HG03565 (cell line): Measurements from ENCODE around the gene HSPBP1.

Source experiments
- ATAC-seq: cut with Tn5 transposase; IDR thresholded peaks from one replicate; pipeline ENCODE4 v1.9.1; 2021; ENCODE audit warnings: mild to moderate bottlenecking, moderate library complexity; ENCODE audit not compliant: unreplicated experiment

The HSPBP1 gene

GRCh38 chr19:55305491-55305890, 25.6 kb upstream of the HSPBP1 start:
- ATAC-seq, result no peak

GRCh38 chr19:55304980-55305379, 25.1 kb upstream of the HSPBP1 start:
- ATAC-seq, result no peak

DNA sequence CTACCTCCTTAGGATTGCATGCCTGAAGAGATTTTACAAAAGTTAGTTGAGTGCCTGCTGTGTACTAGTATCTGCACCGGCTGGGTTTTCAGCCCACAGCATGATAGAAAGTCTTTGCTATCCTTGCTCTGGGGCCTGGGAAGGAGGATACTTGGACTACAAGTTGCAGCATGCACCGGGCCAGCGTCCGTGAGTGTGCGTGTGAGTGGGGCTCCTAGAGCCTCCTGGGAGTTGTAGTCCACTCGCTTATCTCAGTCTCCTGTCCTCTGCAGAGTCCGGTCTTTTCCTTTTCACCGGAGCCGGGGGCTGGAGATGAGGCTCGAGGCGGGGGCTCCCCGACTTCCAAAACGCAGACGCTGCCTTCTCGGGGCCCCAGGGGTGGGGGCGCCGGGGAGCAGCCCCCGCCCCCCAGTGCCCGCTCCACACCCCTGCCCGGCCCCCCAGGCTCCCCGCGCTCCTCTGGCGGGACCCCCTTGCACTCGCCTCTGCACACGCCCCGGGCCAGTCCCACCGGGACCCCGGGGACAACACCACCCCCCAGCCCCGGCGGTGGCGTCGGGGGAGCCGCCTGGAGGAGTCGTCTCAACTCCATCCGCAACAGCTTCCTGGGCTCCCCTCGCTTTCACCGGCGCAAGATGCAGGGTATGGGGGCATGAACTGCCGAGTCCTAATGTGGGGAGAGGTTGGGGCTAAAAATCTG, 24.5 kb upstream of the HSPBP1 start:
- ATAC-seq, result no peak

DNA sequence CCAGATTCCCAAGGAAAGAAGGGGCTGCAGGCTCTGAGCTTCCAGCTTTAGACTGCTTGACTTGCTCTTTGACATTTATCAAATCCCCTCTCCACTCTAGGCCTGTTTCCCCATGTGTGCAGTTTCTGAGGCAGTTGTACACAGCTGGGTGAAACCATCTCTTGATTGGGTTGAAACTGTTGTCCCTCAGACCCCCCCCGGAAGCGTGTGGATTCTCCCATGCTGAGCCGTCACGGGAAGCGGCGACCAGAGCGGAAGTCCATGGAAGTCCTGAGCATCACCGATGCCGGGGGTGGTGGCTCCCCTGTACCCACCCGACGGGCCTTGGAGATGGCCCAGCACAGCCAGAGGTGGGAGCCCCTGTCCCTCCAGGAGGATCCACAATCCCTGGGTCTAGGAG, 23.6 kb upstream of the HSPBP1 start:
- ATAC-seq, result no peak

- no peak for ATAC-seq
These were observed 22.4 kb upstream of the HSPBP1 start for GRCh38 chr19:55302318-55302703.

DNA sequence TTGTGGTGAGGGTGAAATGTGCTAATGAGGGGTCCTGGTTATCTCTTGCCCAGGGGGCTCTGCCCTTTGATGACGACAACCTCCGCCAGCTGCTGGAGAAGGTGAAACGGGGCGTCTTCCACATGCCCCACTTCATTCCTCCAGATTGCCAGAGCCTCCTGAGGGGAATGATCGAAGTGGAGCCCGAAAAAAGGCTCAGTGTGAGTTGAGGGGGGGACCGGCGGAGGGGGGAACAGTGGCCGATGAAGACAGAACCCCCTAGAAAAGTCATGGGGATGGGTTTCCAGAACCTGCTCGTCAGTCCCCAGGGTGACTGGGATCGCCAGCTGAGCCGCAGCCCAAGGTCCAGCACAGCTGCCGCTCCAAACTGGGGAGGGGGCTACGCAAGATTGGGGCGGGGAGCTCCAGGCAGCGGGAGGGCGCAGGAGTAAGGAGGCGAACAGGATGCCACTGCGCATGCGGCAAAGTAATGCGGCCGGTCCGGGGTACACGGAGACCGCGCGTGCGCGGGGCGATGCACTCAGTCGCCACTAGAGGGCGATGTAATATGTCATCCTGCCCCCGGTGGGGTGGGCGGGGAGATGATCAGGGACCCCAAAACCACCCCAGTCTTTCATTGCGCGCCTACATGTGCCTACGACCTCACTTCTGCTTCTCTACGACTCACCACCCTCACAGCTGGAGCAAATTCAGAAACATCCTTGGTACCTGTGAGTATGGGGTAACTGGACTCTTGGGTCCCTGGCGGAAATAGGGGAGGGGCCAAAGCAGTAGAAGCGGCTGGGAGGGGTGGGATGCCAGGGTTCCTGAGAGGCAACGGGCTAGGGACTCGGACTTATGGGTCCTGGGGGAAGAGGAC, 21.8 kb upstream of the HSPBP1 start:
- peak; percentile 65 for ATAC-seq

GRCh38 chr19:55300886-55301458, 21.1 kb upstream of the HSPBP1 start:
- no peak for ATAC-seq

- ATAC-seq, result no peak
These were observed 20.1 kb upstream of the HSPBP1 start for GRCh38 chr19:55299991-55300390.

DNA sequence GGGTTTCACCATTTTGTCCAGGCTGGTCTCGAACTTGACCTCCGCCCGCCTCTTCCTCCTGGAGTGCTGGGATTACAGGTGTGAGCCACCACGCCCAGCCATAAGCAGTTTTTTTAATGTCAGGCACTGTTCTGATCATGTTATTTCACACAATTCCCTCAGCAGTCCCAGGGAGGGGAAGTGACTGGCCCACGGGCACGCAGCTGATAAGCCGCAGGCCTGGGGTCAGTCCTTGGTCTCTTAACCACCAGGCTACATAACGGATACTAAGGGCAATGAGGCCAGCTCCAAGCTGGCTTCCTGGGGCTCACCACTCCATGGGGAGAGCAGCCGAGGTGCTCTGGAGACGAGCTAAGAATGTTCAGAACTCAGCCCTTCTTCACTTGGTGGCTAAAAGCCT, 17.4 kb upstream of the HSPBP1 start:
- no peak for ATAC-seq

DNA sequence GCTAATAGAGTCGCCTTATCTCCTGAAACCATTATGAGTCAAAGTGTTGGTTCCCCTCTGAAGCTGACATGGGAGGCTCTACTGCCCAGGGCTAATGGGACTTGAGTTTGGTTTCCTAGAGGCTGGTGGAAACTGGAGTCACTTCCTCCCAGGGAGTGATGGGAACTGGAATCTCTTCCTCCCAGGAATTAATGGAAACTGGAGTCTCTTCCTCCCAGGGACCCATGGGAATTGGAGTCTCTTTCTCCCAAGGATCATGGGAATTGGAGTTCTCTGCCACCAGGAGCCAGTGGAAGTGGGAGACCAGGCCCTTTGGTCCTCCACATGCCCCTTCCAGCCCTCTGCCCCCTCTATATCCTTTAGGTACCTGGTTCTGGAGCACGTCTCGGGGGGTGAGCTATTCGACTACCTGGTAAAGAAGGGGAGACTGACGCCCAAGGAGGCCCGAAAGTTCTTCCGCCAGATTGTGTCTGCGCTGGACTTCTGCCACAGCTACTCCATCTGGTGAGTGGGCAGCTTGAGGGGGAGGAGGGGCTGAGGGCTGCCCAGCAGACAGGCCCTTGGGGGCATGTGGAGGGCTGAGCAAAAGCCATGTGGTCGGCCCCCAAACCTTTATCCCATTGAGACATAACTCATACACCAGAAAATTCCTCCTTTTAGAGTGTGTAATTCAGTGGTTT, 9.3 kb upstream of the HSPBP1 start:
- no peak for ATAC-seq

- ATAC-seq, result no peak
These were observed 7.6 kb upstream of the HSPBP1 start for GRCh38 chr19:55287361-55288079.

GRCh38 chr19:55285229-55285890, 5.5 kb upstream of the HSPBP1 start:
- no peak for ATAC-seq

DNA sequence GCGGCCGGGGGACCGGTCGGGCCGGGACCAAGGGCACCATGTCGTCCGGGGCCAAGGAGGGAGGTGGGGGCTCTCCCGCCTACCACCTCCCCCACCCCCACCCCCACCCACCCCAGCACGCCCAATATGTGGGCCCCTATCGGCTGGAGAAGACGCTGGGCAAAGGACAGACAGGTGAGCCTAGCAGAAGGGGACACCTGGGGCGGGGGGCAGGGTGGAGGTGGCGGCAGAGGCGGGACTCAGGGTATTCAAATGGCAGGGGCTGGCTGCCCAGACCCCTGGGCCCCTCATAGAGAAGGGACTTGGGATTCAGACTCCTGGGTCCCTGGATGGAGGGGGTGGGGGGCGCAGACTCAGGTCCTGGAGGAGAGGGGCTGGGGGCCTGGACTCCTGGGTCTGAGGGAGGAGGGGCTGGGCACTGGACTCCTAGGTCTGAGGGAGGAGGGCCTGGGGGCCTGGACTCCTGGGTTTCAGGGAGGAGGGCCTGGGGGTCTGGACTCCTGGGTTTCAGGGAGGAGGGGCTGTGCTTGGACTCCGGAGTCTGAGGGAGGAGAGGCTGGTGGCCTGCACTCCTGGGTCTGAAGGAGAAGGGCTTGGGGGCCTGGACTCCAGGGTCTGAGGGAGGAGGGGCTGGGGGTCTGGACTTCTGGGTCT, 4.6 kb upstream of the HSPBP1 start:
- ATAC-seq, result no peak

GRCh38 chr19:55283548-55284377, 3.9 kb upstream of the HSPBP1 start, which contains the start of gene BRSK1:
Gene BRSK1, plus strand, starts transcription at chr19:55283997. Its CDS starts 446 bp downstream, at chr19:55284443.
- no peak for ATAC-seq

GRCh38 chr19:55279340-55279739, 570 bp downstream of the HSPBP1 start:
- no peak for ATAC-seq

GRCh38 chr19:55278391-55279135, 1.3 kb downstream of the HSPBP1 start:
- ATAC-seq, result no peak

GRCh38 chr19:55277494-55277893, 2.4 kb downstream of the HSPBP1 start:
- no peak for ATAC-seq
